NCI-H1417 (cell line): ENCODE measurements around the gene CEP152.

ENCODE experiments used
- DNase-seq, 3 experiments: peaks; one replicate each; lab custom pipeline; 2025; lab: John Stamatoyannopoulos, UW

The CEP152 gene

GRCh38 chr15:48702569-48703236 lies 108.2 kb downstream of the CEP152 start:
- DNase-seq, result no peak

- DNase-seq, result no peak
Measured at GRCh38 chr15:48696627-48697312, 114.1 kb downstream of the CEP152 start.

DNA sequence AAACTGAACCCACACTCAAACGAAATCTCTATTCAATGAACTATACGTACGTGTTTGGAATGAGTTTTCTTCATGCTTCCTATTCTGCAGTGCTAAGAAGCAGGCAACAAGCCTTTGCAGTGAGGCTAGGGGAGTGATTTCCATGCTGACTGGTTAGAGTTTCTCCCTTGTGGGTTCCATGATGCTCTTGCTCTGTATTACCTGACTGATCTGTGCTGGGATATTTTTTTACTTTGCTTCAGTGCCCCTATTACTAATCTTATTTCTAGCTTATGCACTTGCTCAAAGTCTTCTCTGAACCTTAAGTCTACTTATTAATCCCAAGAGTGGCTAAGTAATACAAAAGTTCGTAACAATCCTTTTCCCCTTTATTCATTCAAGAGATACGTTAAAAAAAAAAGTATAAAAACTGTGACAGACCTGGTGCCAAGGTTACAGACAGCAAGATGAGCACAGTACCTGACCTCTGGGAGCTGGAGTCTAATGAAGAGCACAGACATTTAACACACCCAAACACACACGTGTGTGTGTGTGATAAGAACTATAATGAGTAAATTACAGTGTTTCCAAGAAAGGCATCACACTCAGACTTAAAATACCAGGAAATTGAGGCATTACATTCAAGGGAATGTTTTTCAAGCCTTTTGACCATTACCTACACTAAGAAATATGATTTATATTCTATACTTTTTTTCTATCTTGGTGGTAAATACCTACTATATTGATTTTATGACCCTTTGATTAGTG lies 114.9 kb downstream of the CEP152 start:
- DNase-seq, result no peak

DNA sequence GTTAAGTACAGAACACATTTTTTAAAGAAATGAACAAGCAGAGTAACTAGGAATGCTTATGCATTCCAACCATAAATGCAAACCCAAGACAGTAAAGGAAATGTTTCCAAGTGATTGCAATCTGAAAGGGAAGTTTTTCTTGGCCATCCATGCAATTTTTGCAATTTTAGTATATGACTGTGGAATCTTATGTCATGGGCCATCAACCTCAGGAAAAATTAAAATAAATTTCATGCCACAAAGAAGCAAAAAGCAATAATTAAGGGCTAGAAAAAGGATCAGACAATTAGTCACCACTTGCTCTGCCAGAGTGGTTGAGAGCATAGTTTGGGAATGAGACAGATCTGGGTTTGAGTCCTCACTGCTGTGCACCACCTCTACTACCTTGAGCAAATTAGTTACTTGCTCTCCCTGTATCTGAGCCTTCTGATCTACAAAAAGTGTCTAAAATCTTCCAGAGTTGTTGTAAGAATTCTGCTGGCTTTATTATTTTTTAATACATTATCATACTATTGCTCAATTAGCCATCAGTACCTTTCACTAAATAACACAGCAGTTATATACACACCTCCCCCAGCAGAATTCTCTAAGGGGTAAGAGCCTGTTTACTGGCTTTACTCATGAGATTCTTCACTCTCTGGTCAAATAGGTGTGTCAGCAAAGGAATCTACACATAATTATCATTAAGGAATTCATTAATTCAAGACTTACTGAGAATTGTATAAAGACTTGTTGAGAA lies 115.6 kb downstream of the CEP152 start:
- DNase-seq, result no peak

GRCh38 chr15:48693484-48693883 lies 117.4 kb downstream of the CEP152 start:
- DNase-seq, result no peak

GRCh38 chr15:48688493-48688892 lies 122.4 kb downstream of the CEP152 start:
- DNase-seq, result no peak
